Upper lobe of left lung (tissue), 6 donors: ENCODE results near the gene FGF13. TPM values are rescaled to one million over a fixed set of nuclear protein-coding genes. Genes with fewer than 3 reads are reported as not detected.

Experiments used
- ATAC-seq, 2 donors: fragments of 200-7000 bp; cut with Tn5 transposase; one replicate each; pipeline ENCODE4 v1.9.1; 2022; ENCODE audit warnings: mild to moderate bottlenecking in 2 of 2, moderate library complexity in 2 of 2; ENCODE audit not compliant: low FRiP score in 2 of 2
- DNase-seq, 2 donors: peaks; one replicate each; pipeline ENCODE4 v3.0.0-alpha.2; 2019 to 2020
- H3K27ac ChIP-seq, 4 donors: fragments of 200-600 bp; sonication (generic); one replicate each; pipeline ENCODE4 v1.5.1; 2016 to 2019
- H3K27me3 ChIP-seq, 4 donors: fragments of 200-600 bp; sonication (generic); one replicate each; pipeline ENCODE4 v1.5.1; 2017 to 2019
- H3K36me3 ChIP-seq, 4 donors: fragments of 200-600 bp; sonication (generic); one replicate each; pipeline ENCODE4 v1.5.1; 2016 to 2019
- H3K4me1 ChIP-seq, 4 donors: fragments of 200-600 bp; sonication (generic); one replicate each; pipeline ENCODE4 v1.5.1; 2018 to 2019
- H3K4me3 ChIP-seq, 4 donors: fragments of 200-600 bp; sonication (generic); one replicate each; pipeline ENCODE4 v1.5.1; 2017 to 2019; ENCODE audit warnings: mild to moderate bottlenecking in 2 of 4, moderate library complexity in 1 of 4
- H3K9me3 ChIP-seq, 4 donors: fragments of 200-600 bp; sonication (generic); one replicate each; pipeline ENCODE4 v1.5.1; 2018 to 2019
- EP300 ChIP-seq, 4 donors: sonication (generic); formaldehyde crosslinking; IDR thresholded peaks; one replicate each; pipeline ENCODE4 v1.5.1; 2017; ENCODE audit warnings: antibody characterized with exemption in 4 of 4, control low read depth in 2 of 4
- POLR2A ChIP-seq, 4 donors: fragments of 450-650 bp; IDR thresholded peaks; one replicate each; pipeline ENCODE4 v1.5.1; 2016 to 2017; ENCODE audit warnings: antibody characterized with exemption in 4 of 4, mild to moderate bottlenecking in 2 of 4
- POLR2AphosphoS5 ChIP-seq, 2 donors: sonication (generic); formaldehyde crosslinking; IDR thresholded peaks; one replicate each; pipeline ENCODE4 v1.5.1; 2017; ENCODE audit warnings: antibody characterized with exemption in 2 of 2
- WGBS, 2 donors: methylation state at CpG; one replicate each; pipeline ENCODE4 v1.1.5; 2017 to 2018; 5-methylcytosine and 5-hydroxymethylcytosine counted together
- total RNA-seq, 6 donors: library from RNA; depleted of rRNA in 4 of 6; stranded (reverse); fragments of >200 nt in 4 of 6; gene quantifications; one replicate each; pipeline versions ENCODE4 v1.1.0 to v1.2.1, GENCODE V29; 2016 to 2021
- TF ChIP-seq, protein P1 (sequence below), 6 experiments: fragments of 450-650 bp in 4 of 6; fragments of 200-600 bp in 2 of 6; sonication (generic) in 2 of 6; IDR thresholded peaks; one replicate each; pipeline ENCODE4 v1.5.1; 2016 to 2019; ENCODE audit warnings: antibody characterized with exemption in 6 of 6
- donor health status: DM: no; HTN: no; CAD: no; lungs with moderate emphysema.
- donor health status: DM: no; HTN: yes; CAD: no; lungs with severe emphysema.

The FGF13 gene
- total RNA-seq, 6 donors from 2014 or later: 0.22 to 2.5 (median 1.6) TPM

DNA sequence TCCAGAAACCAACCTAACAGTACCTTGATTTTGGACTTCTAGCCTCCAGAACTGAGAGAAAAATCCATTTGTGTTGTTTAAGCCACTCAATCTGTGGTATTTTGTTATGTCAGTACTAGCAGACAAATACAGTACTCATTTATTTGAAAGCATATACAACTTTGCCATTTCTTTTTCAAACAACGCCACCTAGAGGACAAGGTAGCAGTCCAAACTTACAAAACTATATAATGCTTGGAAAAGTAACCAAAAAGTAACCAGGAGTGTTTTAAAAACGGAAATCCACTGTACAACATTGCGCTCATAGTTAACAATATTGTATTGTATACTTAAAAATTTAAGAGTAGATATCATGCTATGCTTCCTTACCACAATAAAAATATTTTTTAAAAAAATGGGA, 37.0 kb upstream of the FGF13 start:
- Histone ChIP-seq H3K27ac (no peak overlapping the region), H3K27me3 (no peaks in the 10 kb centered on the region), H3K9me3 (no peaks in the 10 kb centered on the region), H3K4me3 (no peak overlapping the region), H3K4me1 (no peaks in the 10 kb centered on the region), H3K36me3 (no peaks in the 10 kb centered on the region)
- TF ChIP-seq POLR2A (IDR thresholded peaks at IDR 0.05) (no peak), EP300 (IDR thresholded peaks at IDR 0.05) (no peak), POLR2AphosphoS5 (IDR thresholded peaks at IDR 0.05) (no peak)
- TF ChIP-seq, protein P1, sequence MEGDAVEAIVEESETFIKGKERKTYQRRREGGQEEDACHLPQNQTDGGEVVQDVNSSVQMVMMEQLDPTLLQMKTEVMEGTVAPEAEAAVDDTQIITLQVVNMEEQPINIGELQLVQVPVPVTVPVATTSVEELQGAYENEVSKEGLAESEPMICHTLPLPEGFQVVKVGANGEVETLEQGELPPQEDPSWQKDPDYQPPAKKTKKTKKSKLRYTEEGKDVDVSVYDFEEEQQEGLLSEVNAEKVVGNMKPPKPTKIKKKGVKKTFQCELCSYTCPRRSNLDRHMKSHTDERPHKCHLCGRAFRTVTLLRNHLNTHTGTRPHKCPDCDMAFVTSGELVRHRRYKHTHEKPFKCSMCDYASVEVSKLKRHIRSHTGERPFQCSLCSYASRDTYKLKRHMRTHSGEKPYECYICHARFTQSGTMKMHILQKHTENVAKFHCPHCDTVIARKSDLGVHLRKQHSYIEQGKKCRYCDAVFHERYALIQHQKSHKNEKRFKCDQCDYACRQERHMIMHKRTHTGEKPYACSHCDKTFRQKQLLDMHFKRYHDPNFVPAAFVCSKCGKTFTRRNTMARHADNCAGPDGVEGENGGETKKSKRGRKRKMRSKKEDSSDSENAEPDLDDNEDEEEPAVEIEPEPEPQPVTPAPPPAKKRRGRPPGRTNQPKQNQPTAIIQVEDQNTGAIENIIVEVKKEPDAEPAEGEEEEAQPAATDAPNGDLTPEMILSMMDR (IDR thresholded peaks at IDR 0.05): peak in 2 of 6 experiments; percentile 24 to 25
- ATAC-seq: no peak
- WGBS, 2 donors: 22 to 27% methylated on average over 3 of the region's 3 CpGs
- DNase-seq: no peak

DNA sequence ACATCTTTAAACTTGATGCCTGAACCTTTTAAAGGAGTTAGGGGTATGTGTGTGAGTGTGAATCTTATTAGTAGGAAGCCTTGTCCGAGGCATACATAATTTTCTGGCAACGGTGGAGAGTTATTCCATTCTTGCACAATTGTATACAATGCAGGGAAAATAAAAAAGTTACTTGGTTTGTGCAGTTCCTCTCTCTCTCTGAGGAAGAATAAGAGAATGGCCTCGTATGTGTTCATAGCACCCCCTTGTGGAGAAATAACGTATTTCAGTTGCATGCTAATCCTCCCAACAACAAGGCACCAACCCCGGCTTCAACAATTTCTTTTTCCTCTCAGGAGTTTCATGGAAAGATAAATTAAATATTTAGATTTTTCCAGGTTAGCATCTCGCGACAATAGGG, 33.7 kb upstream of the FGF13 start:
- DNase-seq: no peak
- H3K36me3 ChIP-seq: no peaks in the 10 kb centered on the region
- peak in 1 of 2 donors; percentile 65 for ATAC-seq
- H3K27me3 ChIP-seq: no peaks in the 10 kb centered on the region
- no peaks in the 10 kb centered on the region for H3K9me3 ChIP-seq
- no peak overlapping the region for H3K4me3 ChIP-seq
- H3K27ac ChIP-seq: no peak overlapping the region
- no peaks in the 10 kb centered on the region for H3K4me1 ChIP-seq
- TF ChIP-seq, protein P1 (IDR thresholded peaks at IDR 0.05): peak; percentile 46 to 74 (median 62)
- no peak for TF ChIP-seq POLR2A (IDR thresholded peaks at IDR 0.05)
- WGBS, 2 donors: 3 to 9% methylated on average over 7 of the region's 7 CpGs

DNA sequence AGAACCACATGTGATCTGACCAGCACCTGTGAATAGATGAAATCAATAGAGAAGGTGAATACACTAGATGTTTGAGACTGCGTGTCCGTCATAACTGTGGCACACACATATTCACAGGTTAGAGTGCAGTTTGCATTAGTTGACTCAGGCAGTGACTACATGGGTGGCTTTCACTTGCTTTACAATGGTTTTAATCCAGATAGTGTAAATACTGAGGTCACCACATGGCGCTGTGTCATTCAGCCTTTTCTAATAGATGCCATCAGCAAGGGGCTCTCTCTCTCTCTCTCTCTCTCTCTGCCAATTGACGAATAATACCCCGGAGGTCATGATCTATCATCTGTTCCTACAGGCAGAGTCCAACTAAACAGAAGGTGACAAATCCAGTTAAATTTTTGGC, 30.7 kb upstream of the FGF13 start:
- TF ChIP-seq, protein P1 (IDR thresholded peaks at IDR 0.05): no peak
- no peak for TF ChIP-seq EP300 (IDR thresholded peaks at IDR 0.05)
- no peak for TF ChIP-seq POLR2A (IDR thresholded peaks at IDR 0.05)
- TF ChIP-seq POLR2AphosphoS5 (IDR thresholded peaks at IDR 0.05): no peak
- no peak for ATAC-seq
- H3K27ac ChIP-seq: no peak overlapping the region
- 83 to 97% methylated on average over 5 of the region's 5 CpGs for WGBS, 2 donors
- H3K36me3 ChIP-seq: no peaks in the 10 kb centered on the region
- no peaks in the 10 kb centered on the region for H3K27me3 ChIP-seq
- no peak for DNase-seq
- no peak overlapping the region for H3K4me3 ChIP-seq
- no peaks in the 10 kb centered on the region for H3K4me1 ChIP-seq
- no peaks in the 10 kb centered on the region for H3K9me3 ChIP-seq

DNA sequence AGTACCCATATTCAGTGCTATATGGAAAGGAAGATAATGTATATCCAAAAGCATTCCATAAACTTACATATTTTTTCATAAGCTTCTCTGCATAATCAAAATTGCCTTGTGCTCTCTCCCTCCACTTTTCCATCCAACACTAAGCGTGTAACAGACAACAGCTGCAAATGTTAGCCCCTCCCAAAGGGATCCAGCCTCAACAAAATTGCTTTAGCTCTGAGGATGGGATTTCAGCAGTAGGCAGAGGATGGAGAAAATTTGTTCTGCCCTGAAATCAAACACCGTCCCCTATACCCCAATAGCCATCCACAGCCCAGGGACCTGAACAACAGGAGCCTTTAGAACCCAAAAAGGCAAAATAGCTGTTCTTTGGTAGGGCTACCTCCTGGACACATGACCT, 28.8 kb upstream of the FGF13 start:
- no peak for ATAC-seq
- no peak for DNase-seq
- H3K27ac ChIP-seq: no peak overlapping the region
- H3K4me3 ChIP-seq: no peak overlapping the region
- TF ChIP-seq POLR2A (IDR thresholded peaks at IDR 0.05) (no peak), EP300 (IDR thresholded peaks at IDR 0.05) (no peak), POLR2AphosphoS5 (IDR thresholded peaks at IDR 0.05) (no peak)
- TF ChIP-seq, protein P1 (IDR thresholded peaks at IDR 0.05): no peak
- no peaks in the 10 kb centered on the region for H3K9me3 ChIP-seq
- H3K27me3 ChIP-seq: no peaks in the 10 kb centered on the region
- 83 to 100% methylated on average over 1 to 2 of the region's 2 CpGs for WGBS, 2 donors
- no peaks in the 10 kb centered on the region for H3K4me1 ChIP-seq
- no peaks in the 10 kb centered on the region for H3K36me3 ChIP-seq

DNA sequence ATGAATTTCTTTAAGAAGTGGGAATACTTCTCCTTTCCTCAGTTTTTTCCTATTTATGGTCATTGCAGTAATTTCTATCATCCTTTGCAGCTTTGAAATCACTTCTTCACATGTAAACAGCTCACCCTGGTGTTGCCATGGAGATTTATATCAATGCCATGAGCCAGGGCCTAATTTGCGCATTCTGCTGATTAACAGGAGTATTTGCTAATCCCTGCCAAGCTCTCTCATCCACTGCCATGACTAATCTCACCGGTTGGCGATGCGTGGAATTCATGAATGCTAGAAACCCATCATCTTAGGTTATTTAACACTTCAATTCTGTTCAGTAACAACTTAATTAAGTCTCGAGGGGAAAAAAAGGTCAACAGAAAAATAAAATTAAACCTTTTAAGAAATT, 11.8 kb upstream of the FGF13 start:
- H3K9me3 ChIP-seq: no peaks in the 10 kb centered on the region
- H3K27ac ChIP-seq: no peak overlapping the region
- H3K36me3 ChIP-seq: no peaks in the 10 kb centered on the region
- ATAC-seq (no peak), DNase-seq (no peak)
- H3K27me3 ChIP-seq: no peaks in the 10 kb centered on the region
- H3K4me1 ChIP-seq: no peaks in the 10 kb centered on the region
- H3K4me3 ChIP-seq: no peak overlapping the region
- WGBS, 2 donors: 80 to 90% methylated on average over 5 of the region's 5 CpGs
- TF ChIP-seq POLR2AphosphoS5 (IDR thresholded peaks at IDR 0.05) (no peak), EP300 (IDR thresholded peaks at IDR 0.05) (no peak), POLR2A (IDR thresholded peaks at IDR 0.05) (no peak)
- TF ChIP-seq, protein P1 (IDR thresholded peaks at IDR 0.05): no peak
